Mucosa of gallbladder (tissue), 1 donor: ENCODE results near the gene SHISAL1. TPM values are rescaled to one million over a fixed set of nuclear protein-coding genes. Genes with fewer than 3 reads are reported as not detected.

Experiments
- DNase-seq: peaks from one replicate; pipeline ENCODE4 v3.0.0-alpha.2; 2020; ENCODE audit warnings: low spot score
- total RNA-seq: library from RNA; stranded (reverse); gene quantifications from one replicate; pipeline ENCODE4 v1.2.1, GENCODE V29; 2021
- donor health status: DM: no; HTN: no; CAD: no.

The SHISAL1 gene
- total RNA-seq, 1 donor from 2014 or later, result 3.8 TPM

- DNase-seq, result no peak
These were observed 29.7 kb upstream of the SHISAL1 start for GRCh38 chr22:44342347-44342956.

GRCh38 chr22:44341431-44342346, 28.9 kb upstream of the SHISAL1 start:
- DNase-seq, result no peak

- no peak for DNase-seq
These were observed 27.8 kb upstream of the SHISAL1 start for GRCh38 chr22:44340271-44341239.

GRCh38 chr22:44338906-44339305, 26.2 kb upstream of the SHISAL1 start:
- DNase-seq, result no peak

- no peak for DNase-seq
These were observed 25.5 kb upstream of the SHISAL1 start for GRCh38 chr22:44338177-44338810.

- DNase-seq, result no peak
These were observed 24.9 kb upstream of the SHISAL1 start for GRCh38 chr22:44337678-44338004.

GRCh38 chr22:44336962-44337677, 24.4 kb upstream of the SHISAL1 start:
- no peak for DNase-seq

- DNase-seq, result no peak
These were observed 23.4 kb upstream of the SHISAL1 start for GRCh38 chr22:44335903-44336803.

GRCh38 chr22:44335066-44335839, 22.5 kb upstream of the SHISAL1 start:
- DNase-seq, result no peak

GRCh38 chr22:44333847-44334635, 21.3 kb upstream of the SHISAL1 start:
- no peak for DNase-seq

- DNase-seq, result no peak
These were observed 20.2 kb upstream of the SHISAL1 start for GRCh38 chr22:44332946-44333345.

GRCh38 chr22:44331881-44332714, 19.3 kb upstream of the SHISAL1 start:
- DNase-seq, result no peak

GRCh38 chr22:44330744-44331660, 18.3 kb upstream of the SHISAL1 start:
- no peak for DNase-seq

GRCh38 chr22:44330188-44330743, 17.5 kb upstream of the SHISAL1 start:
- DNase-seq, result no peak

GRCh38 chr22:44329179-44329796, 16.5 kb upstream of the SHISAL1 start:
- no peak for DNase-seq
